Measurements from ENCODE around the gene PKD1L1.
"Not testable (repeated sequence)": the region's sequence is repeated elsewhere in the genome, so short reads cannot be mapped to it uniquely, and the experiment has no call there.

PKD1L1 gene

GRCh38 chr7:47807126-47807525, 141.1 kb downstream of the PKD1L1 start:
- H3K9me3 ChIP-seq (ENCODE audit: insufficient read depth, low read depth, low read length): no peaks in the 10 kb centered on the region
- no peaks in the 10 kb centered on the region for H3K4me1 ChIP-seq (ENCODE audit: insufficient read depth, low read length)
- no peak overlapping the region for H3K27ac ChIP-seq (ENCODE audit: low read length)
- no peak overlapping the region for H3K9ac ChIP-seq (ENCODE audit: low read depth, low read length)
- H3K4me3 ChIP-seq (ENCODE audit: low read length): no peak overlapping the region
- H3K36me3 ChIP-seq (ENCODE audit: insufficient read depth, low read depth, low read length): no peaks in the 10 kb centered on the region
- no peaks in the 10 kb centered on the region for H3K27me3 ChIP-seq (ENCODE audit: insufficient read depth, low read length)

- H3K9me3 ChIP-seq (ENCODE audit: insufficient read depth, low read depth, low read length): no peaks in the 10 kb centered on the region
- H3K4me3 ChIP-seq (ENCODE audit: low read length): no peak overlapping the region
- no peaks in the 10 kb centered on the region for H3K4me1 ChIP-seq (ENCODE audit: insufficient read depth, low read length)
- no peaks in the 10 kb centered on the region for H3K27me3 ChIP-seq (ENCODE audit: insufficient read depth, low read length)
- no peak overlapping the region for H3K27ac ChIP-seq (ENCODE audit: low read length)
- no peak overlapping the region for H3K9ac ChIP-seq (ENCODE audit: low read depth, low read length)
- H3K36me3 ChIP-seq (ENCODE audit: insufficient read depth, low read depth, low read length): no peaks in the 10 kb centered on the region
These were observed 141.6 kb downstream of the PKD1L1 start for GRCh38 chr7:47806701-47807103.

- Histone ChIP-seq H3K9ac (ENCODE audit: low read depth, low read length) (no peak overlapping the region), H3K9me3 (ENCODE audit: insufficient read depth, low read depth, low read length) (no peaks in the 10 kb centered on the region), H3K4me3 (ENCODE audit: low read length) (no peak overlapping the region), H3K27ac (ENCODE audit: low read length) (no peak overlapping the region), H3K27me3 (ENCODE audit: insufficient read depth, low read length) (no peaks in the 10 kb centered on the region), H3K36me3 (ENCODE audit: insufficient read depth, low read depth, low read length) (no peaks in the 10 kb centered on the region), H3K4me1 (ENCODE audit: insufficient read depth, low read length) (no peaks in the 10 kb centered on the region)
These were observed 143.3 kb downstream of the PKD1L1 start for GRCh38 chr7:47804767-47805545.

- Histone ChIP-seq H3K4me1 (ENCODE audit: insufficient read depth, low read length) (no peaks in the 10 kb centered on the region), H3K27me3 (ENCODE audit: insufficient read depth, low read length) (no peaks in the 10 kb centered on the region), H3K9ac (ENCODE audit: low read depth, low read length) (no peak overlapping the region), H3K9me3 (ENCODE audit: insufficient read depth, low read depth, low read length) (no peaks in the 10 kb centered on the region), H3K36me3 (ENCODE audit: insufficient read depth, low read depth, low read length) (no peaks in the 10 kb centered on the region), H3K4me3 (ENCODE audit: low read length) (no peak overlapping the region), H3K27ac (ENCODE audit: low read length) (no peak overlapping the region)
These were observed 144.4 kb downstream of the PKD1L1 start for GRCh38 chr7:47803846-47804245.

GRCh38 chr7:47803025-47803424, 145.2 kb downstream of the PKD1L1 start:
- Histone ChIP-seq H3K9me3 (ENCODE audit: insufficient read depth, low read depth, low read length) (no peaks in the 10 kb centered on the region), H3K4me3 (ENCODE audit: low read length) (no peak overlapping the region), H3K4me1 (ENCODE audit: insufficient read depth, low read length) (no peaks in the 10 kb centered on the region), H3K9ac (ENCODE audit: low read depth, low read length) (no peak overlapping the region), H3K27me3 (ENCODE audit: insufficient read depth, low read length) (no peaks in the 10 kb centered on the region), H3K36me3 (ENCODE audit: insufficient read depth, low read depth, low read length) (no peaks in the 10 kb centered on the region), H3K27ac (ENCODE audit: low read length) (no peak overlapping the region)

GRCh38 chr7:47801423-47801822, 146.8 kb downstream of the PKD1L1 start:
- no peak overlapping the region for H3K4me3 ChIP-seq (ENCODE audit: low read length)
- H3K36me3 ChIP-seq (ENCODE audit: insufficient read depth, low read depth, low read length): no peaks in the 10 kb centered on the region
- H3K27ac ChIP-seq (ENCODE audit: low read length): no peak overlapping the region
- H3K4me1 ChIP-seq (ENCODE audit: insufficient read depth, low read length): no peaks in the 10 kb centered on the region
- H3K9me3 ChIP-seq (ENCODE audit: insufficient read depth, low read depth, low read length): no peaks in the 10 kb centered on the region
- H3K9ac ChIP-seq (ENCODE audit: low read depth, low read length): no peak overlapping the region
- no peaks in the 10 kb centered on the region for H3K27me3 ChIP-seq (ENCODE audit: insufficient read depth, low read length)

- no peak overlapping the region for H3K27ac ChIP-seq (ENCODE audit: low read length)
- no peaks in the 10 kb centered on the region for H3K27me3 ChIP-seq (ENCODE audit: insufficient read depth, low read length)
- no peak overlapping the region for H3K9ac ChIP-seq (ENCODE audit: low read depth, low read length)
- no peaks in the 10 kb centered on the region for H3K36me3 ChIP-seq (ENCODE audit: insufficient read depth, low read depth, low read length)
- H3K9me3 ChIP-seq (ENCODE audit: insufficient read depth, low read depth, low read length): no peaks in the 10 kb centered on the region
- H3K4me1 ChIP-seq (ENCODE audit: insufficient read depth, low read length): no peaks in the 10 kb centered on the region
- H3K4me3 ChIP-seq (ENCODE audit: low read length): no peak overlapping the region
These were observed 148.7 kb downstream of the PKD1L1 start for GRCh38 chr7:47799524-47799923.

- Histone ChIP-seq H3K4me1 (ENCODE audit: insufficient read depth, low read length) (no peaks in the 10 kb centered on the region), H3K4me3 (ENCODE audit: low read length) (no peak overlapping the region), H3K36me3 (ENCODE audit: insufficient read depth, low read depth, low read length) (no peaks in the 10 kb centered on the region), H3K9me3 (ENCODE audit: insufficient read depth, low read depth, low read length) (no peaks in the 10 kb centered on the region), H3K27me3 (ENCODE audit: insufficient read depth, low read length) (no peaks in the 10 kb centered on the region), H3K27ac (ENCODE audit: low read length) (no peak overlapping the region), H3K9ac (ENCODE audit: low read depth, low read length) (no peak overlapping the region)
These were observed 151.9 kb downstream of the PKD1L1 start for GRCh38 chr7:47796347-47796746.

GRCh38 chr7:47795631-47796030, 152.6 kb downstream of the PKD1L1 start:
- Histone ChIP-seq H3K27ac (ENCODE audit: low read length) (no peak overlapping the region), H3K4me1 (ENCODE audit: insufficient read depth, low read length) (no peaks in the 10 kb centered on the region), H3K9me3 (ENCODE audit: insufficient read depth, low read depth, low read length) (no peaks in the 10 kb centered on the region), H3K9ac (ENCODE audit: low read depth, low read length) (no peak overlapping the region), H3K27me3 (ENCODE audit: insufficient read depth, low read length) (no peaks in the 10 kb centered on the region), H3K4me3 (ENCODE audit: low read length) (no peak overlapping the region), H3K36me3 (ENCODE audit: insufficient read depth, low read depth, low read length) (no peaks in the 10 kb centered on the region)

- not testable (repeated sequence) for H3K27ac ChIP-seq (ENCODE audit: low read length); H3K4me3 ChIP-seq (ENCODE audit: low read length); H3K27me3 ChIP-seq (ENCODE audit: insufficient read depth, low read length); H3K4me1 ChIP-seq (ENCODE audit: insufficient read depth, low read length); H3K9me3 ChIP-seq (ENCODE audit: insufficient read depth, low read depth, low read length); H3K9ac ChIP-seq (ENCODE audit: low read depth, low read length); H3K36me3 ChIP-seq (ENCODE audit: insufficient read depth, low read depth, low read length)
These were observed 153.1 kb downstream of the PKD1L1 start for GRCh38 chr7:47795126-47795525.

- H3K4me1 ChIP-seq (ENCODE audit: insufficient read depth, low read length): no peaks in the 10 kb centered on the region
- no peaks in the 10 kb centered on the region for H3K9me3 ChIP-seq (ENCODE audit: insufficient read depth, low read depth, low read length)
- no peak overlapping the region for H3K27ac ChIP-seq (ENCODE audit: low read length)
- H3K27me3 ChIP-seq (ENCODE audit: insufficient read depth, low read length): no peaks in the 10 kb centered on the region
- H3K36me3 ChIP-seq (ENCODE audit: insufficient read depth, low read depth, low read length): no peaks in the 10 kb centered on the region
- no peak overlapping the region for H3K9ac ChIP-seq (ENCODE audit: low read depth, low read length)
- H3K4me3 ChIP-seq (ENCODE audit: low read length): no peak overlapping the region
These were observed 154.2 kb downstream of the PKD1L1 start for GRCh38 chr7:47794016-47794415.

- H3K27ac ChIP-seq (ENCODE audit: low read length); H3K9me3 ChIP-seq (ENCODE audit: insufficient read depth, low read depth, low read length); H3K4me1 ChIP-seq (ENCODE audit: insufficient read depth, low read length); H3K4me3 ChIP-seq (ENCODE audit: low read length); H3K36me3 ChIP-seq (ENCODE audit: insufficient read depth, low read depth, low read length); H3K9ac ChIP-seq (ENCODE audit: low read depth, low read length); H3K27me3 ChIP-seq (ENCODE audit: insufficient read depth, low read length): not testable (repeated sequence)
These were observed 155.1 kb downstream of the PKD1L1 start for GRCh38 chr7:47793186-47793585.

Measured in iPS-20b (cell line).